K562 (cell line): ENCODE results near the gene C9orf153.

Experiments
- CEBPG ChIP-seq, 3 experiments: fragments of 200-800 bp in 1 of 3; sonication (Bioruptor generic) in 1 of 3; sonication (generic) in 1 of 3; formaldehyde crosslinking in 1 of 3; IDR thresholded peaks in 2 of 3; conservative IDR thresholded peaks in 1 of 3; 2 replicates each; pipeline versions ENCODE4 v1.6.1 to v1.8.0; 2016 to 2022; ENCODE audit warnings: missing compliant biosample characterization in 2 of 3, missing genetic modification characterization in 2 of 3, mild to moderate bottlenecking in 1 of 3, missing genetic modification reagents in 1 of 3
- CREB1 ChIP-seq, 2 experiments: sonication (generic) in 1 of 2; formaldehyde crosslinking in 1 of 2; IDR thresholded peaks; 2 replicates each; pipeline versions ENCODE4 v1.6.1 to v1.8.0; 2012 to 2022; ENCODE audit warnings: inconsistent platforms in 1 of 2, mild to moderate bottlenecking in 1 of 2, missing genetic modification reagents in 1 of 2, moderate library complexity in 1 of 2
- CTCF ChIP-seq, 3 experiments: IDR thresholded peaks in 2 of 3; conservative IDR thresholded peaks in 1 of 3; 2 replicates each; pipeline ENCODE4 v1.5.1; 2011 to 2012; ENCODE audit warnings: low read length in 3 of 3, mild to moderate bottlenecking in 3 of 3, control low read depth in 2 of 3, improper control_type of control experiment in 1 of 3, inconsistent platforms in 1 of 3, low read depth in 1 of 3, mixed read lengths in 1 of 3, moderate library complexity in 1 of 3; ENCODE audit not compliant: insufficient read depth in 2 of 3
- EP300 ChIP-seq: IDR thresholded peaks from 2 replicates; pipeline ENCODE4 v1.6.1; 2012; ENCODE audit warnings: low read length, improper control_type of control experiment
- POLR2AphosphoS5 ChIP-seq: IDR thresholded peaks from 2 replicates; pipeline ENCODE4 v1.6.1; 2011; ENCODE audit warnings: mild to moderate bottlenecking, low read depth, low read length, moderate library complexity; ENCODE audit not compliant: control insufficient read depth, insufficient read depth
- RAD21 ChIP-seq, 2 experiments: fragments of 250-450 bp in 1 of 2; fragments of 450-650 bp in 1 of 2; sonication (Bioruptor Pico) in 1 of 2; formaldehyde crosslinking in 1 of 2; IDR thresholded peaks in 1 of 2; conservative IDR thresholded peaks in 1 of 2; 2 replicates each; pipeline versions ENCODE4 v1.4.0 to v1.8.0; 2020 to 2022; ENCODE audit warnings: mild to moderate bottlenecking in 2 of 2, moderate library complexity in 1 of 2
- U2AF1 ChIP-seq: fragments of 200-400 bp; formaldehyde crosslinking; optimal IDR thresholded peaks from 2 replicates; pipeline ENCODE3; 2017; ENCODE audit warnings: mild to moderate bottlenecking, low read depth, low read length, moderate library complexity
- YBX1 ChIP-seq: fragments of 450-650 bp; IDR thresholded peaks from 2 replicates; pipeline ENCODE4 v1.7.1; 2016; ENCODE audit warnings: mild to moderate bottlenecking
- ZNF79 ChIP-seq: fragments of 250-450 bp; sonication (Bioruptor Pico); IDR thresholded peaks from 2 replicates; pipeline ENCODE4 v1.4.0; 2020; ENCODE audit warnings: low read depth, mild to moderate bottlenecking, moderate library complexity

- TF ChIP-seq CTCF (IDR thresholded peaks at IDR 0.05 in 2 of 3, conservative IDR thresholded peaks at IDR 0.05 in 1 of 3; ENCODE audit: insufficient read depth in 2 of 3, low read depth in 1 of 3, low read length in 3 of 3), result no peak
- TF ChIP-seq POLR2AphosphoS5, result no peak
- no peak for TF ChIP-seq YBX1
- no peak for TF ChIP-seq RAD21 (CRISPR knock-in tag; conservative IDR thresholded peaks at IDR 0.05 in 1 of 2, IDR thresholded peaks at IDR 0.05 in 1 of 2)
- TF ChIP-seq CEBPG (CRISPR knock-in tag; IDR thresholded peaks at IDR 0.05), result no peak
- no peak for TF ChIP-seq CEBPG (tag; conservative IDR thresholded peaks at IDR 0.05 in 1 of 2, IDR thresholded peaks at IDR 0.05 in 1 of 2)
- TF ChIP-seq EP300, result no peak
- TF ChIP-seq U2AF1, result no peak
- TF ChIP-seq ZNF79 (CRISPR knock-in tag), result no peak
- TF ChIP-seq CREB1 (IDR thresholded peaks at IDR 0.05), result no peak
- no peak for TF ChIP-seq CREB1 (CRISPR knock-in tag; IDR thresholded peaks at IDR 0.05)
These were observed 23.6 kb upstream of the C9orf153 start for GRCh38 chr9:86282979-86283535.
